Spleen (tissue), 11 donors: Measurements from ENCODE around the gene PLVAP. TPM values are rescaled to one million over a fixed set of nuclear protein-coding genes. Genes with fewer than 3 reads are reported as not detected.

Source experiments
- DNase-seq: peaks from one replicate; pipeline ENCODE4 v3.0.0-alpha.2; 2020
- H3K27ac ChIP-seq, 8 donors: fragments of 200-600 bp; sonication (generic) in 7 of 8; 1 replicate in 4 of 8; 2 replicates in 4 of 8; pipeline versions ENCODE4 v1.5.0 to v1.8.0; 2016 to 2021; ENCODE audit warnings: inconsistent platforms in 4 of 8, mild to moderate bottlenecking in 4 of 8, moderate library complexity in 1 of 8
- H3K27me3 ChIP-seq, 7 donors: fragments of 200-600 bp; sonication (generic) in 6 of 7; replicated peaks in 1 of 7; 1 replicate in 4 of 7; 2 replicates in 3 of 7; pipeline versions ENCODE4 v1.5.0 to v1.8.0; 2016 to 2021; ENCODE audit warnings: inconsistent platforms in 3 of 7, mild to moderate bottlenecking in 1 of 7
- H3K36me3 ChIP-seq, 6 donors: fragments of 200-600 bp; sonication (generic) in 5 of 6; 1 replicate in 4 of 6; 2 replicates in 2 of 6; pipeline versions ENCODE4 v1.5.0 to v1.8.0; 2016 to 2021; ENCODE audit warnings: inconsistent platforms in 2 of 6
- H3K4me1 ChIP-seq, 6 donors: fragments of 200-600 bp; sonication (generic) in 5 of 6; 1 replicate in 3 of 6; 2 replicates in 3 of 6; pipeline versions ENCODE4 v1.5.0 to v1.8.0; 2016 to 2021; ENCODE audit warnings: inconsistent platforms in 3 of 6
- H3K4me3 ChIP-seq, 8 donors: fragments of 200-600 bp; sonication (generic) in 7 of 8; 1 replicate in 4 of 8; 2 replicates in 4 of 8; pipeline versions ENCODE4 v1.5.0 to v1.8.0; 2016 to 2021; ENCODE audit warnings: inconsistent platforms in 4 of 8, mild to moderate bottlenecking in 4 of 8, moderate library complexity in 2 of 8
- H3K9me3 ChIP-seq, 8 donors: fragments of 200-600 bp; sonication (generic) in 7 of 8; 1 replicate in 4 of 8; 2 replicates in 4 of 8; pipeline versions ENCODE4 v1.5.0 to v1.8.0; 2016 to 2021; ENCODE audit warnings: inconsistent platforms in 4 of 8
- CTCF ChIP-seq, 11 experiments: fragments of 200-600 bp in 7 of 11; fragments of 450-650 bp in 4 of 11; sonication (generic) in 4 of 11; IDR thresholded peaks in 8 of 11; conservative IDR thresholded peaks in 3 of 11; 1 replicate in 7 of 11; 2 replicates in 4 of 11; pipeline versions ENCODE4 v1.4.0 to v1.8.0; 2016 to 2021; ENCODE audit warnings: antibody characterized with exemption in 11 of 11, inconsistent platforms in 4 of 11, mild to moderate bottlenecking in 1 of 11
- POLR2A ChIP-seq, 3 donors: fragments of 450-650 bp; IDR thresholded peaks; one replicate each; pipeline ENCODE4 v1.5.1; 2017; ENCODE audit warnings: antibody characterized with exemption in 3 of 3, mild to moderate bottlenecking in 1 of 3
- POLR2AphosphoS5 ChIP-seq, 3 donors: sonication (generic); formaldehyde crosslinking; IDR thresholded peaks; one replicate each; pipeline ENCODE4 v1.5.1; 2017; ENCODE audit warnings: antibody characterized with exemption in 3 of 3
- WGBS, 5 donors: extraction: QIAGEN DNeasy Blood & Tissue Kit in 3 of 5; methylation state at CpG; one replicate each; pipeline versions ENCODE4 v1.1.5 to v1.1.7; 2013 to 2018; 5-methylcytosine and 5-hydroxymethylcytosine counted together
- intact Hi-C: fragments of 100-400 bp; cut with DNase I; formaldehyde crosslinking; loops from one replicate; pipeline ENCODE4 v1.15.0; 2023; ENCODE audit warnings: low total_unique reads
- polyA plus RNA-seq, 3 donors: library from polyadenylated mRNA; stranded (reverse); fragments of 200-250 nt; gene quantifications; one replicate each; pipeline ENCODE4 v1.2.1, GENCODE V29; 2013
- total RNA-seq, 7 donors: library from RNA; depleted of rRNA in 3 of 7; stranded (reverse); fragments of >200 nt in 3 of 7; fragmentation: NEBNext Ultra II Directional in 4 of 7; extraction: Animal tissue kit (Norgen Biotek cat#: 25700) in 4 of 7; gene quantifications; one replicate each; pipeline versions ENCODE4 v1.1.0 to v1.2.1, GENCODE V29; 2016 to 2021
- donor health status: healthy with polysubstance abuse.
- donor health status: DM: no; HTN: no; CAD: no; lungs with moderate emphysema.
- donor health status: DM: no; HTN: no; CAD: no.
- donor health status: Bipolar disorder and iron deficiency.
- donor health status: healthy.
- donor health status: DM: no; HTN: no; CAD: no.
- donor health status: DM: yes; HTN: yes; CAD: no.

Gene PLVAP
- total and polyA plus RNA-seq, 10 donors: 26.6 to 555 (median 266) TPM

- WGBS, 5 donors: 60 to 68% (median 61%) methylated on average over 34 to 35 of the region's 36 CpGs
- Histone ChIP-seq H3K9me3 (no peaks in the 10 kb centered on the region), H3K27ac (peak overlapping the region in 6 of 8 donors; percentile 92 to 97 (median 94)), H3K4me1 (peaks cover 21 to 73% (median 49%) of the 10 kb centered on the region in 6 donors), H3K27me3 (no peaks in the 10 kb centered on the region), H3K4me3 (peak overlapping the region; percentile 60 to 80 (median 70)), H3K36me3 (peaks cover 0 to 56% (median 29%) of the 10 kb centered on the region in 6 donors)
- intact Hi-C loops: no loop called here
- no peak for DNase-seq
- TF ChIP-seq POLR2A (IDR thresholded peaks at IDR 0.05) (no peak), POLR2AphosphoS5 (IDR thresholded peaks at IDR 0.05) (no peak), CTCF (IDR thresholded peaks at IDR 0.05 in 8 of 11, conservative IDR thresholded peaks at IDR 0.05 in 3 of 11) (no peak)
These were observed 26.1 kb upstream of the PLVAP start for GRCh38 chr19:17402982-17403855.

- Histone ChIP-seq H3K27ac (peak overlapping the region in 2 of 8 donors; percentile 21 to 28), H3K4me3 (no peak overlapping the region), H3K9me3 (no peaks in the 10 kb centered on the region), H3K36me3 (peaks cover 0 to 71% (median 29%) of the 10 kb centered on the region in 6 donors), H3K4me1 (peaks cover 14 to 57% (median 33%) of the 10 kb centered on the region in 6 donors), H3K27me3 (no peaks in the 10 kb centered on the region)
- intact Hi-C loops: no loop called here
- TF ChIP-seq POLR2A (IDR thresholded peaks at IDR 0.05): no peak
- no peak for TF ChIP-seq POLR2AphosphoS5 (IDR thresholded peaks at IDR 0.05)
- TF ChIP-seq CTCF (IDR thresholded peaks at IDR 0.05 in 8 of 11, conservative IDR thresholded peaks at IDR 0.05 in 3 of 11): no peak
- WGBS, 5 donors: 74 to 93% (median 80%) methylated on average over 6 of the region's 6 CpGs
- no peak for DNase-seq
These were observed 24.5 kb upstream of the PLVAP start for GRCh38 chr19:17401628-17402027.

GRCh38 chr19:17398902-17399527, 21.9 kb upstream of the PLVAP start:
- Histone ChIP-seq H3K4me3 (no peak overlapping the region), H3K27me3 (no peaks in the 10 kb centered on the region), H3K36me3 (peaks cover 0 to 71% (median 29%) of the 10 kb centered on the region in 6 donors), H3K4me1 (peaks cover 17 to 48% (median 27%) of the 10 kb centered on the region in 6 donors), H3K9me3 (no peaks in the 10 kb centered on the region), H3K27ac (peak overlapping the region in 2 of 8 donors; percentile 11 to 50)
- 41 to 72% (median 60%) methylated on average over 8 of the region's 8 CpGs for WGBS, 5 donors
- intact Hi-C loops: loop anchor here (5.0 kb wide), 1 partner anchor 68 kb away; no protein-coding TSS in a partner anchor
- TF ChIP-seq POLR2A (IDR thresholded peaks at IDR 0.05) (no peak), CTCF (IDR thresholded peaks at IDR 0.05 in 8 of 11, conservative IDR thresholded peaks at IDR 0.05 in 3 of 11) (no peak), POLR2AphosphoS5 (IDR thresholded peaks at IDR 0.05) (no peak)
- no peak for DNase-seq
